Colonic mucosa (tissue), 4 donors: ENCODE measurements around the gene ELAVL2. TPM values are rescaled to one million over a fixed set of nuclear protein-coding genes. Genes with fewer than 3 reads are reported as not detected.

Source experiments
- DNase-seq: peaks from one replicate; pipeline ENCODE4 v3.0.0-alpha.2; 2020
- H3K27ac ChIP-seq: fragments of 200-600 bp; one replicate; pipeline ENCODE4 v1.8.0; 2021
- H3K27me3 ChIP-seq: fragments of 200-600 bp; one replicate; pipeline ENCODE4 v1.8.0; 2021
- H3K36me3 ChIP-seq: fragments of 200-600 bp; one replicate; pipeline ENCODE4 v1.8.0; 2021
- H3K4me1 ChIP-seq: fragments of 200-600 bp; one replicate; pipeline ENCODE4 v1.8.0; 2021; ENCODE audit warnings: mild to moderate bottlenecking
- H3K4me3 ChIP-seq: fragments of 200-600 bp; one replicate; pipeline ENCODE4 v1.8.0; 2021
- H3K9ac ChIP-seq, 2 donors: one replicate each; pipeline ENCODE4 v1.7.0; 2013; ENCODE audit warnings: control low read depth in 2 of 2, low read depth in 2 of 2, low read length in 2 of 2
- H3K9me3 ChIP-seq: fragments of 200-600 bp; one replicate; pipeline ENCODE4 v1.8.0; 2021
- CTCF ChIP-seq: fragments of 200-600 bp; IDR thresholded peaks from one replicate; pipeline ENCODE4 v1.8.0; 2022; ENCODE audit warnings: antibody characterized with exemption, mild to moderate bottlenecking
- intact Hi-C: fragments of 100-400 bp; cut with DNase I; formaldehyde crosslinking; loops from one replicate; pipeline ENCODE4 v1.14.1; 2022
- total RNA-seq, 2 donors: library from RNA; stranded (reverse); fragmentation: NEBNext Ultra II Directional in 1 of 2; extraction: Animal tissue kit (Norgen Biotek cat#: 25700) in 1 of 2; gene quantifications; one replicate each; pipeline ENCODE4 v1.2.1, GENCODE V29; 2021
- donor health status: healthy.
- donor health status: DM: no; HTN: no; CAD: no.
- donor health status: DM: no; HTN: no; CAD: no.

Gene ELAVL2
- total RNA-seq, 2 donors from 2014 or later = 0.24 to 0.30 TPM

- no peak overlapping the region for H3K9ac ChIP-seq
- no peak for TF ChIP-seq CTCF
- H3K9me3 ChIP-seq = no peaks in the 10 kb centered on the region
- no peaks in the 10 kb centered on the region for H3K27me3 ChIP-seq
- H3K36me3 ChIP-seq = no peaks in the 10 kb centered on the region
- no peaks in the 10 kb centered on the region for H3K4me1 ChIP-seq
- H3K4me3 ChIP-seq = no peak overlapping the region
- H3K27ac ChIP-seq = no peak overlapping the region
- DNase-seq = no peak
- intact Hi-C loops = loop anchor here (10.0 kb wide), 1 partner anchor 51 kb away; no protein-coding TSS in a partner anchor
Measured at GRCh38 chr9:23695572-23695971, 130.5 kb downstream of the ELAVL2 start.

- Histone ChIP-seq H3K27ac (no peak overlapping the region), H3K9ac (no peak overlapping the region), H3K4me1 (no peaks in the 10 kb centered on the region), H3K36me3 (no peaks in the 10 kb centered on the region), H3K27me3 (no peaks in the 10 kb centered on the region), H3K9me3 (no peaks in the 10 kb centered on the region), H3K4me3 (no peak overlapping the region)
- intact Hi-C loops = loop anchor here (10.0 kb wide), 1 partner anchor 49 kb away; no protein-coding TSS in a partner anchor
- no peak for TF ChIP-seq CTCF
- DNase-seq = no peak
Measured at GRCh38 chr9:23693374-23693773, 132.7 kb downstream of the ELAVL2 start.

- DNase-seq = no peak
- Histone ChIP-seq H3K9me3 (no peaks in the 10 kb centered on the region), H3K36me3 (no peaks in the 10 kb centered on the region), H3K27ac (no peak overlapping the region), H3K4me1 (no peaks in the 10 kb centered on the region), H3K9ac (no peak overlapping the region), H3K4me3 (no peak overlapping the region), H3K27me3 (no peaks in the 10 kb centered on the region)
- intact Hi-C loops = no loop called here
- TF ChIP-seq CTCF = no peak
Measured at GRCh38 chr9:23686896-23687295, 139.1 kb downstream of the ELAVL2 start.

- Histone ChIP-seq H3K36me3 (no peaks in the 10 kb centered on the region), H3K4me1 (no peaks in the 10 kb centered on the region), H3K9ac (no peak overlapping the region), H3K27me3 (no peaks in the 10 kb centered on the region), H3K4me3 (no peak overlapping the region), H3K27ac (no peak overlapping the region), H3K9me3 (no peaks in the 10 kb centered on the region)
- DNase-seq = peak; percentile 18
- intact Hi-C loops = no loop called here
- no peak for TF ChIP-seq CTCF
Measured at GRCh38 chr9:23686257-23686656, 139.8 kb downstream of the ELAVL2 start.

GRCh38 chr9:23683611-23684061, 142.4 kb downstream of the ELAVL2 start:
- no peaks in the 10 kb centered on the region for H3K27me3 ChIP-seq
- DNase-seq = no peak
- no peak overlapping the region for H3K9ac ChIP-seq
- intact Hi-C loops = no loop called here
- H3K4me1 ChIP-seq = no peaks in the 10 kb centered on the region
- no peaks in the 10 kb centered on the region for H3K36me3 ChIP-seq
- no peak overlapping the region for H3K27ac ChIP-seq
- H3K9me3 ChIP-seq = no peaks in the 10 kb centered on the region
- TF ChIP-seq CTCF = no peak
- H3K4me3 ChIP-seq = no peak overlapping the region
